ENCODE results near the gene SUSD5.
A peak's percentile ranks its signal among the peaks of the same experiment; 100 is the strongest.

Gene SUSD5

GRCh38 chr3:33218446-33219174 lies at the start of gene SUSD5 (continued):
- TF ChIP-seq ZNF639 (tag by site-specific recombination; IDR thresholded peaks at IDR 0.05) (no peak), ZBTB21 (tag by site-specific recombination; IDR thresholded peaks at IDR 0.05) (no peak), PATZ1 (tag by site-specific recombination; IDR thresholded peaks at IDR 0.05) (peak; percentile 73), ZNF610 (tag by site-specific recombination; IDR thresholded peaks at IDR 0.05; ENCODE audit: borderline replicate concordance) (no peak), MEIS1 (CRISPR knock-in tag; IDR thresholded peaks at IDR 0.05; ENCODE audit: borderline replicate concordance) (no peak), ZNF623 (tag by site-specific recombination; IDR thresholded peaks at IDR 0.05) (no peak), SP7 (tag by site-specific recombination; IDR thresholded peaks at IDR 0.05) (no peak), ZNF521 (tag by site-specific recombination; IDR thresholded peaks at IDR 0.05) (no peak), REPIN1 (tag by site-specific recombination; IDR thresholded peaks at IDR 0.05; ENCODE audit: low read depth) (no peak), ZNF529 (tag by site-specific recombination; IDR thresholded peaks at IDR 0.05; ENCODE audit: insufficient replicate concordance) (no peak), ZNF335 (tag by site-specific recombination; conservative IDR thresholded peaks at IDR 0.05) (peak; percentile 97), ZNF214 (tag by site-specific recombination; IDR thresholded peaks at IDR 0.05; ENCODE audit: borderline replicate concordance) (no peak), ZXDB (tag by site-specific recombination; IDR thresholded peaks at IDR 0.05) (peak; percentile 70), HOXD13 (CRISPR knock-in tag; IDR thresholded peaks at IDR 0.05; ENCODE audit: borderline replicate concordance) (no peak), SETDB1 (IDR thresholded peaks at IDR 0.05; ENCODE audit: insufficient read length, low read length) (no peak), SP3 (tag by site-specific recombination; IDR thresholded peaks at IDR 0.05) (peak; percentile 56; the same call in 1 of the 2 replicates), BCL11A (tag by site-specific recombination; IDR thresholded peaks at IDR 0.05; ENCODE audit: low read depth) (no peak), ZNF121 (tag by site-specific recombination; IDR thresholded peaks at IDR 0.05) (no peak), ZNF785 (tag by site-specific recombination; IDR thresholded peaks at IDR 0.05) (0 out of 2 replicates have a peak, but pooled peaks have one; percentile 9), ZNF791 (tag by site-specific recombination; IDR thresholded peaks at IDR 0.05) (no peak), GFI1B (tag by site-specific recombination; IDR thresholded peaks at IDR 0.05) (no peak), ZNF223 (tag by site-specific recombination; IDR thresholded peaks at IDR 0.05) (peak; percentile 86), ZNF394 (tag by site-specific recombination; IDR thresholded peaks at IDR 0.05; ENCODE audit: borderline replicate concordance) (peak; percentile 49; the same call in 1 of the 2 replicates), IKZF3 (tag by site-specific recombination; IDR thresholded peaks at IDR 0.05) (no peak), ZBTB8A (tag by site-specific recombination; IDR thresholded peaks at IDR 0.05) (peak; percentile 92), ZEB2 (tag by site-specific recombination; IDR thresholded peaks at IDR 0.05) (0 out of 2 replicates have a peak, but pooled peaks have one; percentile 29), ZBTB44 (tag by site-specific recombination; IDR thresholded peaks at IDR 0.05) (no peak), ZNF19 (tag by site-specific recombination; IDR thresholded peaks at IDR 0.05; ENCODE audit: low read depth) (no peak), OVOL3 (tag by site-specific recombination; IDR thresholded peaks at IDR 0.05) (no peak), ZNF155 (tag by site-specific recombination; IDR thresholded peaks at IDR 0.05) (no peak), ZNF792 (tag by site-specific recombination; IDR thresholded peaks at IDR 0.05) (no peak), EGR2 (tag by site-specific recombination; IDR thresholded peaks at IDR 0.05; ENCODE audit: low read depth) (peak; percentile 4; the same call in 1 of the 2 replicates), ZNF76 (tag by site-specific recombination; IDR thresholded peaks at IDR 0.05; ENCODE audit: borderline replicate concordance, low read depth) (no peak)
- TF ChIP-seq, protein P1, sequence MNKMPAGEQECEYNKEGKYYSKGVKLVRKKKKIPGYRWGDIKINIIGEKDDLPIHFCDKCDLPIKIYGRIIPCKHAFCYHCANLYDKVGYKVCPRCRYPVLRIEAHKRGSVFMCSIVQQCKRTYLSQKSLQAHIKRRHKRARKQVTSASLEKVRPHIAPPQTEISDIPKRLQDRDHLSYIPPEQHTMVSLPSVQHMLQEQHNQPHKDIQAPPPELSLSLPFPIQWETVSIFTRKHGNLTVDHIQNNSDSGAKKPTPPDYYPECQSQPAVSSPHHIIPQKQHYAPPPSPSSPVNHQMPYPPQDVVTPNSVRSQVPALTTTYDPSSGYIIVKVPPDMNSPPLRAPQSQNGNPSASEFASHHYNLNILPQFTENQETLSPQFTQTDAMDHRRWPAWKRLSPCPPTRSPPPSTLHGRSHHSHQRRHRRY (tag by site-specific recombination; IDR thresholded peaks at IDR 0.05) = no peak

All from HEK293 (cell line).